ENCODE measurements around the gene KCNE1.
"Not testable (repeated sequence)": the region's sequence is repeated elsewhere in the genome, so short reads cannot be mapped to it uniquely, and the experiment has no call there.

GRCh38 chr21:34443486-34443885 lies 68.5 kb downstream of the KCNE1 start:
- not testable (repeated sequence) for TF ChIP-seq CTCF (IDR thresholded peaks at IDR 0.05; ENCODE audit: borderline replicate concordance, extremely low read depth, low read length, poor library complexity, severe bottlenecking); EZH2 (IDR thresholded peaks at IDR 0.05; ENCODE audit: borderline replicate concordance, low read depth, low read length, severe bottlenecking)

Data from DND-41 (cell line).